HCT116 (cell line): ENCODE data around the gene ALCAM. TPM values are rescaled to one million over a fixed set of nuclear protein-coding genes. Genes with fewer than 3 reads are reported as not detected.

ENCODE experiments used
- ATAC-seq: fragments of 200-7000 bp; cut with Tn5 transposase; 2 replicates; pipeline ENCODE4 v1.9.1; 2020; ENCODE audit warnings: mild to moderate bottlenecking, moderate library complexity
- BruUV-seq: library from RNA; stranded (reverse); fragments of 400-500 nt; replicated peaks from 2 replicates; lab custom pipeline; 2021; lab: Mats Ljungman, UMichigan
- CTCF ChIA-PET: fragments of 300-600 bp; sonication (Branson Sonifier 250); formaldehyde crosslinking; loops from one replicate; lab custom pipeline; 2021; ENCODE audit warnings: antibody characterized with exemption; lab: Charles Lee
- POLR2A ChIA-PET: fragments of 300-600, 350-600 bp; sonication (Branson Sonifier 250); formaldehyde crosslinking; loops from one replicate; lab custom pipeline; 2021; ENCODE audit warnings: antibody characterized with exemption; lab: Charles Lee
- RAD21 ChIA-PET, 2 experiments: fragments of 300-600 bp; sonication (Branson Sonifier 250); formaldehyde crosslinking; loops; one replicate each; lab custom pipeline; 2023; ENCODE audit warnings: low total read pairs in 2 of 2; ENCODE audit not compliant: uncharacterized antibody in 2 of 2, unreplicated experiment in 2 of 2, low non-redundant PET in 1 of 2; lab: Charles Lee
- DNase-seq: peaks from one replicate; pipeline ENCODE4 v3.0.0-alpha.2; 2010; ENCODE audit warnings: low read depth, low spot score
- H2AFZ ChIP-seq: fragments of 200-600 bp; shearing (Covaris generic), sonication (generic); 2 replicates; pipeline ENCODE4 v1.6.1; 2017; ENCODE audit warnings: low read depth, mixed run types, mixed read lengths, antibody characterized with exemption, low read length; ENCODE audit not compliant: poor library complexity, severe bottlenecking
- H3K27ac ChIP-seq: 2 replicates; pipeline ENCODE4 v1.5.1; 2012; ENCODE audit warnings: low read depth, low read length
- H3K27me3 ChIP-seq: fragments of 200-600 bp; sonication (generic); 2 replicates; pipeline ENCODE4 v1.6.1; 2016; ENCODE audit warnings: mixed run types, low read length, mixed read lengths; ENCODE audit not compliant: insufficient read depth
- H3K36me3 ChIP-seq, 2 experiments: fragments of 200-500 bp in 1 of 2; fragments of 200-600 bp in 1 of 2; sonication (Bioruptor generic) in 1 of 2; sonication (generic) in 1 of 2; 2 replicates each; pipeline versions ENCODE4 v1.5.1 to v1.6.1; 2014 to 2016; ENCODE audit warnings: low read length in 2 of 2, inconsistent platforms in 1 of 2, mixed read lengths in 1 of 2, mixed run types in 1 of 2; ENCODE audit not compliant: insufficient read depth in 2 of 2, control insufficient read depth in 1 of 2
- H3K4me1 ChIP-seq, 2 experiments: fragments of 200-600 bp in 1 of 2; sonication (generic) in 1 of 2; 2 replicates each; pipeline versions ENCODE4 v1.5.1 to v1.6.1; 2012 to 2017; ENCODE audit warnings: low read length in 2 of 2, inconsistent platforms in 1 of 2, mild to moderate bottlenecking in 1 of 2, mixed read lengths in 1 of 2, mixed run types in 1 of 2, moderate library complexity in 1 of 2; ENCODE audit not compliant: insufficient read depth in 2 of 2, control insufficient read depth in 1 of 2
- H3K4me2 ChIP-seq: fragments of 200-600 bp; sonication (generic); 2 replicates; pipeline ENCODE4 v1.6.1; 2017; ENCODE audit warnings: mixed run types, low read length, mixed read lengths
- H3K4me3 ChIP-seq, 2 experiments: fragments of 200-600 bp in 1 of 2; sonication (generic) in 1 of 2; replicated peaks in 1 of 2; 2 replicates each; pipeline ENCODE4 v1.5.1; 2011 to 2016; ENCODE audit warnings: low read length in 2 of 2, control low read depth in 1 of 2, low read depth in 1 of 2, mild to moderate bottlenecking in 1 of 2, mixed read lengths in 1 of 2, mixed run types in 1 of 2
- H3K79me2 ChIP-seq: fragments of 200-600 bp; sonication (generic); 2 replicates; pipeline ENCODE4 v1.6.1; 2017; ENCODE audit warnings: mild to moderate bottlenecking, mixed run types, low read length, moderate library complexity, mixed read lengths; ENCODE audit not compliant: insufficient read depth
- H3K9ac ChIP-seq: fragments of 200-600 bp; sonication (generic); 2 replicates; pipeline ENCODE4 v1.6.1; 2016; ENCODE audit warnings: low read length, mixed read lengths
- H3K9me2 ChIP-seq: fragments of 200-600 bp; sonication (generic), shearing (Covaris generic); 2 replicates; pipeline ENCODE4 v1.6.1; 2017; ENCODE audit warnings: mixed run types, mild to moderate bottlenecking, moderate library complexity; ENCODE audit not compliant: insufficient read depth
- H3K9me3 ChIP-seq, 2 experiments: fragments of 200-500 bp in 1 of 2; fragments of 200-600 bp in 1 of 2; sonication (Bioruptor generic) in 1 of 2; sonication (generic) in 1 of 2; 2 replicates each; pipeline ENCODE4 v1.6.1; 2014 to 2017; ENCODE audit warnings: low read length in 2 of 2, mixed read lengths in 2 of 2, inconsistent platforms in 1 of 2, low read depth in 1 of 2, mild to moderate bottlenecking in 1 of 2, mixed run types in 1 of 2, moderate library complexity in 1 of 2; ENCODE audit not compliant: control insufficient read depth in 1 of 2, insufficient read depth in 1 of 2
- H4K20me1 ChIP-seq: fragments of 200-600 bp; sonication (generic), shearing (Covaris generic); 2 replicates; pipeline ENCODE4 v1.6.1; 2017; ENCODE audit warnings: mixed run types, mild to moderate bottlenecking, moderate library complexity; ENCODE audit not compliant: insufficient read depth
- ATF3 ChIP-seq: IDR thresholded peaks from 2 replicates; pipeline ENCODE4 v1.6.1; 2012
- ELF1 ChIP-seq: IDR thresholded peaks from 2 replicates; pipeline ENCODE4 v1.6.1; 2012; ENCODE audit warnings: low read depth, borderline replicate concordance
- JUND ChIP-seq: IDR thresholded peaks from 2 replicates; pipeline ENCODE4 v1.6.1; 2012
- POLR2AphosphoS5 ChIP-seq: IDR thresholded peaks from 2 replicates; pipeline ENCODE4 v1.6.1; 2011; ENCODE audit warnings: mild to moderate bottlenecking, low read depth, low read length, moderate library complexity
- RAD21 ChIP-seq: IDR thresholded peaks from 2 replicates; pipeline ENCODE4 v1.6.1; 2012; ENCODE audit warnings: low read depth, mild to moderate bottlenecking
- REST ChIP-seq: IDR thresholded peaks from 2 replicates; pipeline ENCODE4 v1.6.1; 2012; ENCODE audit warnings: low read depth
- SIN3A ChIP-seq: IDR thresholded peaks from 2 replicates; pipeline ENCODE4 v1.6.1; 2012; ENCODE audit warnings: low read depth
- SRF ChIP-seq: IDR thresholded peaks from 2 replicates; pipeline ENCODE4 v1.6.1; 2012; ENCODE audit warnings: low read depth
- ZNF274 ChIP-seq: fragments of 200-500 bp; sonication (Bioruptor generic); IDR thresholded peaks from 2 replicates; pipeline ENCODE4 v1.6.1; 2014; ENCODE audit warnings: mild to moderate bottlenecking, low read depth, low read length, inconsistent platforms
- intact Hi-C: fragments of 100-400 bp; cut with micrococcal nuclease; formaldehyde crosslinking; loops from 2 replicates; pipeline ENCODE4 v1.10.0; 2022
- total RNA-seq: library from RNA; stranded (reverse); gene quantifications from one replicate; pipeline ENCODE4 v1.2.1, GENCODE V29; 2021; ENCODE audit not compliant: unreplicated experiment

Gene ALCAM
- total RNA-seq, 1 experiment from 2014 or later, result 56.7 TPM

- Histone ChIP-seq H3K9me3 (no peaks in the 10 kb centered on the region), H4K20me1 (no peaks in the 10 kb centered on the region), H3K9me2 (no peaks in the 10 kb centered on the region), H3K27me3 (no peaks in the 10 kb centered on the region), H3K9ac (no peak overlapping the region), H3K4me3 (no peak overlapping the region), H3K27ac (no peak overlapping the region), H3K4me1 (no peaks in the 10 kb centered on the region), H3K79me2 (no peaks in the 10 kb centered on the region), H2AFZ (no peak overlapping the region), H3K36me3 (no peaks in the 10 kb centered on the region), H3K4me2 (no peak overlapping the region)
- ATAC-seq (no peak), DNase-seq (no peak)
- no TSS peak for BruUV-seq
- CTCF ChIA-PET, result no interaction called here
- RAD21 ChIA-PET, result no interaction called here
- no peak for TF ChIP-seq JUND
- no peak for TF ChIP-seq SIN3A
- no peak for TF ChIP-seq POLR2AphosphoS5
- TF ChIP-seq REST, result no peak
- TF ChIP-seq RAD21, result no peak
- TF ChIP-seq SRF, result no peak
- no peak for TF ChIP-seq ELF1
- TF ChIP-seq ATF3, result no peak
- TF ChIP-seq ZNF274, result no peak
- POLR2A ChIA-PET, result no interaction called here
- intact Hi-C loops, result no loop called here
Measured at GRCh38 chr3:105564546-105565288, 198.0 kb downstream of the ALCAM start.
